Activated CD8-positive, alpha-beta T cell treated with anti-CD3 and anti-CD28 coated beads for 36 hours (primary cell): ENCODE measurements around the gene TMOD2. TPM values are rescaled to one million over a fixed set of nuclear protein-coding genes. Genes with fewer than 3 reads are reported as not detected.

ENCODE experiments used
- ATAC-seq: fragments of 200-7000 bp; cut with Tn5 transposase; one replicate; pipeline ENCODE4 v1.10.0; 2021; ENCODE audit warnings: mild to moderate bottlenecking, moderate library complexity
- CTCF ChIA-PET: fragments of 350-600 bp; sonication (Branson Sonifier 250); formaldehyde crosslinking; loops from one replicate; lab custom pipeline; 2021; ENCODE audit warnings: antibody characterized with exemption; lab: Charles Lee
- POLR2A ChIA-PET: fragments of 350-600 bp; sonication (Branson Sonifier 250); formaldehyde crosslinking; loops from one replicate; lab custom pipeline; 2021; ENCODE audit warnings: antibody characterized with exemption; lab: Charles Lee
- DNase-seq: peaks from one replicate; pipeline ENCODE4 v3.0.0-alpha.2; 2020
- H3K27ac Mint-ChIP-seq: one replicate; pipeline ENCODE4 v1.8.0; 2021; ENCODE audit warnings: mild to moderate bottlenecking, mixed read lengths
- H3K27me3 Mint-ChIP-seq: one replicate; pipeline ENCODE4 v1.8.0; 2021; ENCODE audit warnings: mixed read lengths
- H3K36me3 Mint-ChIP-seq: one replicate; pipeline ENCODE4 v1.8.0; 2021; ENCODE audit warnings: low read depth, mixed read lengths
- H3K4me1 Mint-ChIP-seq: one replicate; pipeline ENCODE4 v1.8.0; 2021; ENCODE audit warnings: low read depth, mixed read lengths
- H3K4me3 Mint-ChIP-seq: one replicate; pipeline ENCODE4 v1.8.0; 2021; ENCODE audit warnings: mild to moderate bottlenecking, moderate library complexity, mixed read lengths
- H3K9me3 Mint-ChIP-seq: one replicate; pipeline ENCODE4 v1.8.0; 2021; ENCODE audit warnings: mixed read lengths
- intact Hi-C: fragments of 100-400 bp; cut with micrococcal nuclease; formaldehyde crosslinking; loops from one replicate; pipeline ENCODE4 v1.10.0; 2022
- total RNA-seq, 2 experiments: library from RNA; stranded (reverse); gene quantifications; one replicate each; pipeline ENCODE4 v1.2.3, GENCODE V29; 2021
- TF ChIP-seq, protein P1 (sequence below): fragments of 200-600 bp; IDR thresholded peaks from one replicate; pipeline ENCODE4 v1.8.0; 2022; ENCODE audit warnings: antibody characterized with exemption, mild to moderate bottlenecking

The TMOD2 gene
- total RNA-seq, 2 experiments from 2014 or later: 4.8 to 7.0 TPM

DNA sequence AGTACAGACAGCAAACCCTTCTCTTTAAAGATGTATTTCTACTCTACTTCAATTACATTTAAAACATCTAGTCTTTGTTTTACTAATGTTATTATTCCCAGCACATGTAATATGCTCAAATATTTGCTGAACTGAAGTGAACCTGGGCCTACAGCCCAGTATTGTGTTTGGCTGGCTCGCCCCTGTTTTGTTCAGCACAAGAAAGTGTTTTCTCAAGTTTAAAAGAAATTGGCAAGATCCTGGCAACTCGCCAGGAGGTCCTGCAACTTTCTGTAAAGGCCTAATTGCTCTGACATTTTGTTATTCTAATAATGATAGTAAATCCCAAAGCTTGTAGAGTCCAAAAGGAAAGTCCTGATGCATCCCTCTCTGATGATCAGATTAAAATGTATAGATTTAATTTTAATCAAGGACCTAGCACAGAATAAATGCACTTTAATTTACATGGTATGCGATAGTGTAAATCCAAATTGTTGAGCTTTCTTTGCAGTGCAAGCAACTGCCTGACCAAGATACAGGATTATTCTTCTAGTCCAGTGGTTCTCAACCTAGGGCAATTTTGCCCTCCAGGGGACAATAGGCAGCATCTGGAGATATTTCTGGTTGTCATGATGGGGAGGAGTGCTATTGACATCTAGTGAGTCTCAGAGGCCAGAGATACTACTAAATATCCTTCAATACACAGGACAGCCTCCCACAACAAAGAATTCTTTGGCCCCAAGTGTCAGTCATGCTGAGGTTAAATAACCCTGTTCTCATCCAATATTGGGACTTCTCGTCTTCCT lies 42.3 kb downstream of the TMOD2 start:
- Mint-ChIP-seq H3K27me3 (no peaks in the 10 kb centered on the region), H3K36me3 (no peaks in the 10 kb centered on the region), H3K9me3 (peaks cover 6% of the 10 kb centered on the region), H3K27ac (no peak overlapping the region), H3K4me1 (no peaks in the 10 kb centered on the region), H3K4me3 (no peak overlapping the region)
- ATAC-seq: no peak
- CTCF ChIA-PET: interaction anchor here (1.4 kb wide), 1 partner anchor 95 kb away, joined by 3 read pairs; no protein-coding TSS in a partner anchor
- intact Hi-C loops: no loop called here
- TF ChIP-seq, protein P1, sequence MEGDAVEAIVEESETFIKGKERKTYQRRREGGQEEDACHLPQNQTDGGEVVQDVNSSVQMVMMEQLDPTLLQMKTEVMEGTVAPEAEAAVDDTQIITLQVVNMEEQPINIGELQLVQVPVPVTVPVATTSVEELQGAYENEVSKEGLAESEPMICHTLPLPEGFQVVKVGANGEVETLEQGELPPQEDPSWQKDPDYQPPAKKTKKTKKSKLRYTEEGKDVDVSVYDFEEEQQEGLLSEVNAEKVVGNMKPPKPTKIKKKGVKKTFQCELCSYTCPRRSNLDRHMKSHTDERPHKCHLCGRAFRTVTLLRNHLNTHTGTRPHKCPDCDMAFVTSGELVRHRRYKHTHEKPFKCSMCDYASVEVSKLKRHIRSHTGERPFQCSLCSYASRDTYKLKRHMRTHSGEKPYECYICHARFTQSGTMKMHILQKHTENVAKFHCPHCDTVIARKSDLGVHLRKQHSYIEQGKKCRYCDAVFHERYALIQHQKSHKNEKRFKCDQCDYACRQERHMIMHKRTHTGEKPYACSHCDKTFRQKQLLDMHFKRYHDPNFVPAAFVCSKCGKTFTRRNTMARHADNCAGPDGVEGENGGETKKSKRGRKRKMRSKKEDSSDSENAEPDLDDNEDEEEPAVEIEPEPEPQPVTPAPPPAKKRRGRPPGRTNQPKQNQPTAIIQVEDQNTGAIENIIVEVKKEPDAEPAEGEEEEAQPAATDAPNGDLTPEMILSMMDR: no peak
- POLR2A ChIA-PET: no interaction called here
- DNase-seq: no peak

DNA sequence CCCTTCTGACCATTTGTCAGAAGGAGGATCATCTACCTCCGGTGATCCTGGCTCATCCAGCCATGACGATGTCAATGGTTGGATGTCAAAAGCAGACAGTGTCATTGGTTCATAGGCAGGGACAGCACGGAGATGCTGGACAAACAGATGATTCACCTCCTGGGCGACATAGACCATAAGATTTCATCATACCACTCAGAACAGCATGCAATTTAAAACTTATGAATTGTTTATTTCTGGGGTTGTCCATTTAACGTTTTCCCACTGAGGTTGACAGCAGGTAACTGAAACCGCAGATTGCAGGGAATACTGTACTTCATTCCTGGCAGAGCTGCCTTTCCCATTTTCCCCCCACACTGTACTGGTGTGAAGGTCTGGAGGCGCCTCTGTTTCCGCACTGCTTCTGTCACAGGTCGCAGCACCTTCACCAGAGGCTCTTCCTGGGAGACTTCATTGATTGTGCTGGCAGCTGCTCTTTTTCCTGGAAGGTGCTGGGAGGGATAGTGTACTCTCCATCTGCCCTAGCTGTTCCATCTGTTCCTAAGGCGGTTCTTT lies 45.5 kb downstream of the TMOD2 start:
- ChIA-PET POLR2A (interaction anchor here (1.1 kb wide), 1 partner anchor 60 kb away, joined by 3 read pairs; the partner anchor contains the start of gene LYSMD2), CTCF (no interaction called here)
- intact Hi-C loops: no loop called here
- no peak for DNase-seq
- Mint-ChIP-seq H3K27me3 (no peaks in the 10 kb centered on the region), H3K27ac (no peak overlapping the region), H3K4me1 (no peaks in the 10 kb centered on the region), H3K4me3 (no peak overlapping the region), H3K36me3 (no peaks in the 10 kb centered on the region), H3K9me3 (peaks cover 2% of the 10 kb centered on the region)
- ATAC-seq: no peak
- TF ChIP-seq, protein P1: no peak

DNA sequence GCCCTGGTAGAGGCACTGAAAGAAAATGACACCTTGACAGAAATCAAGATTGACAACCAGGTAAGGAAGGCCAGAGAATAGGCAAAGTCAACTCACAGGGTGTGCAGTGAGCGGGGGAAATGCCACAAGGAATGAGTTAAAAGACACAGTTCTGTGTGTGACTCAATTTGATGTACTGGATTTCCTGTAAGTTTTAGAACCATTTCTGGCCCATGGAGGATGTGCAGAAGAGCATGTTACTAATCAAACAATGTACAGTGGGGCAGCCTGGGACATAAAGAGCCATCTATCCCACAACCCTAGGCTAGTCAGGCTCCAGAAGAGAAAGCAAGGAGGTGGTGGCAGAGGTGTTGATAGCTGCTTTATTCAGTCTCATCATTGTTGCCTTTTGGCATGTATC lies 46.9 kb downstream of the TMOD2 start:
- Mint-ChIP-seq H3K27ac (no peak overlapping the region), H3K4me3 (no peak overlapping the region), H3K36me3 (no peaks in the 10 kb centered on the region), H3K27me3 (no peaks in the 10 kb centered on the region), H3K9me3 (no peaks in the 10 kb centered on the region), H3K4me1 (no peaks in the 10 kb centered on the region)
- POLR2A ChIA-PET: no interaction called here
- no peak for ATAC-seq
- intact Hi-C loops: no loop called here
- DNase-seq: no peak
- CTCF ChIA-PET: no interaction called here
- TF ChIP-seq, protein P1: no peak

DNA sequence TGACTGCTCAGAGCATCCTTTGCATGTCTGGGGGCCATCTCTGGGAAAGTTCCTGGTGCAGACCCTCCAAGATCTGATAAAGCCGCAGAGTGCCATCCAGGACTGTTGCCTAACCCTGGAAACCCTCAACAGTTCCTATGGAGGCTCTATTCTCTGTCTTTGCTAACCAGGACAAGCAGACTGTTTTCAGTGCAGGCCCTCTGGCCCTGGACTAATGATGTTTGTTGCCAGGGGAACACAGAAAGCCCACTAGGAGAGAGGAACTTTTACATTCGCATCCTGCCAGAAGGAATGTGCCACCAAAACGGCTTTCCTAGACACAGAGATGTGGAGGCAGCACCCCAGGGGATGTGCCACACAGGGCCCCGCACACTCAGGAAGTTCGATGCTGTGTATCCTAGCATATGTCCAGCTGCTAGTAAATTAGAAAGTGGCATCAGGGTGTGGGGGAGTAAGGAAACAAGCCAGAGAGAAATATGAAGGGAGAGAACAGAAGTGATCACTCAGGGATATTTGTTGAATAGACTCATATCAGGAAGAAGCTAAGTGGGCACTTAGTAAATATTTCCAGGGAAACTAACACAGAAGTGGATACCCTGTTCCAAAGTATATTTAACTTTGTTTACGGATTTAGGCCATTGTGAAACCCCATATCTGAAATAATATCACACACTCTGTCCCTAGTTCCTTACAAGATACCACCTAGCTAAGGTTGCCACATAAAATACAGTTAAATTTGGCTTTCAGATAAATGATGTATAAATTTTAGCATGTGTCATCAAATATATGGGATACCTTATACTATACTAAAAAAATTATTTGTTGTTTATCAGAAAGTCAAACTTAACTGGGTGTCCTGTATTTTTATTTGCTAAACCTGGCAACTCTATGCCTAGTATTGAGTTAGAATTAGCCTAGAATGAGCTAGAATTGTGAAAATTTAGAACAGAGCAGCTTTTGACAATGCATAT lies 48.2 kb downstream of the TMOD2 start:
- H3K27me3 Mint-ChIP-seq: no peaks in the 10 kb centered on the region
- TF ChIP-seq, protein P1: no peak
- ChIA-PET POLR2A (no interaction called here), CTCF (interaction anchor here (0.6 to 1.0 kb wide), 3 partner anchors 9 to 427 kb away, joined by 3 to 4 read pairs (median 3); no protein-coding TSS in a partner anchor)
- no peaks in the 10 kb centered on the region for H3K9me3 Mint-ChIP-seq
- no peak overlapping the region for H3K27ac Mint-ChIP-seq
- intact Hi-C loops: no loop called here
- ATAC-seq (no peak), DNase-seq (no peak)
- peaks cover 1% of the 10 kb centered on the region for H3K36me3 Mint-ChIP-seq
- no peak overlapping the region for H3K4me3 Mint-ChIP-seq
- H3K4me1 Mint-ChIP-seq: no peaks in the 10 kb centered on the region
